Fibroblast of skin of scalp (primary cell): Measurements from ENCODE around the gene DENND6B.

ENCODE experiments used
- DNase-seq: peaks from one replicate; pipeline ENCODE4 v3.0.0-alpha.2; 2013

DENND6B gene

DNA sequence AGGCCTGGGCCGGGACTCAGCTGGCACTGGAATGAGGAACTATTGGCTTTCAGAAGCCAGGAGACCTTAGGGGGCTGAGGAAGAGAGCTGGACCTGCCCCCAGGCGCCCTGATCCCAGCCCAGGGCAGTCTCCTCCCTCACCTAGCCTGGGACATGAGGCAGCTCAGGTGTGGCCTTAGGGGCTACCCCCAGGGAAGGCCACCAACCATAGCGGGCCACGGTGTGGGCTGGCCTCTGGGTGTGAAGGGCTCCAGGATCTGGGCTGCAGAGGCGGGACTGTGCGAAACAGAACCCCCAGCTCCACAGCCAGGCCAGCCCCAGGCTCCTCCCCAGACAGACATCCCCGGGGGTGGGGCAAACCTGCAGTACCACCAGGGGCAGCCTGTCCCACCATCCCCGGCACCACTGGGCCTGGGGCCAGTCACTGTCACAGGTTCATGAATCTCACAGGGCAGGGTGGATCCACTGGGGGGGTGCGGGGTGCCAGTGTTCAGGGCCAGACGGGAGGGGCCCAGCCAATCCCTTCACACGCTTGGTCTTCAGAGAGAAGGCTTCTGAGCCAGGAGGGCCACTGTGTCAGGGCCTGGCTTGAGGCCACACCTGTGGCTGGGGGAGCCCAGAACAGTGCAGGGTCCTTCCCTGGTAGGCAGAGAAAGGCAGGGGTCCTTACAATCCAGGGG is 22.8 kb downstream of the DENND6B start:
- no peak for DNase-seq

DNA sequence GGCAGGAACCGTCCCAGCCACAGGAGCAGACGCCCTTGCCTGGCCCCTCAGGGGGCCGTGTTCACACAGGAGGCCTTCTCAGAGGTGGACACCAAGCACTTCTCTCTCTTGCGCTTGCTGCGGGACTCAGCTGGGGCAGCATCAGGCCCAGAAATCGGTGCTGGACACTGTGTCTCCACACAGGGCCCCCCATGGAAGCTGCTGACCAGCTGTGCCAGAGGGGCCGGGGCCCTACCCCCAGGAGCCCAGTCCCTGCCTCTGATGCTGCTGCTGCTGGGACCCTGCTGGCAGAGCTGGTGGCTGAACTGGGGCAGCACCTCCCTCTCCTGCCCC is 23.3 kb downstream of the DENND6B start:
- no peak for DNase-seq

DNA sequence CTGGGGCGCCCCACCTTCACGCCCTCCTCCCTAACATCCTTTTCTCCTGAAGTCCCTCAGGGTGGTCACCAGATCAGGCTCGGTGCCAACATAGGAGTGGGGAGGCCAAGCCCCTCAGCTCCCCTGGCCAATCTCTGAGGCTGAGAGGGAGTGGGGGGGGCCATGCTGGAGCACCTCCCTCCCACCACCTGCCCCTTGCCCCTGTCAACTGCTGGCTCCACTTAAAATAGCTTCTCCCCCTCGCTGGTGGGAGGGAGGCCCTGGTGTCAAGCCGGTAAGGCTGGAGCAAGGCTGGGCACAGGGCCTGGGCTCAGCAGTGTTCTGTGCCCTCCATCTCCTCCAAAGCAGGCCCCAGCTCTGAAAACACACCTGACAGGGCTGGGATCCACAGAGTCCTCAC is 24.2 kb downstream of the DENND6B start:
- DNase-seq = no peak

GRCh38 chr22:50302041-50302541 is 24.7 kb downstream of the DENND6B start:
- DNase-seq = peak; percentile 33

DNA sequence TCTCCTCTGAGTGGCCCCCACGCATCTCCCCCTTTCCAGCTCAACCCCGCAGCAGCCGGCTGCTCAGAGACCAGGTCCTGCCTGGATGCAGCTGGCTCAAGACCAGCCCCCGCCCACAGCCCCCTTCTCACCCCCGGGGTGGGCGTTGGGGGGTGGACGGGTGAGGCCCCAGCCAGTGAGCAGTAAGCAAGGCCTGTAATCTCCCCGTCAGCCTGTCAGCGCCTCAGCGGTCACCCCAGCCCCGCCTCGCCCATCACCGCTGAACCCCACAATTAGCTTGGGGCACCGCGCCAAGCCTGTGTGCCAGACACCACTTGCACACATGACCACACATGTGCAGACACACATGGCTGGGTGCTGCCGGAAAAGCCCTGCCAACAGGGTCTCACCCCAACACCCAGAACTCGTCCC is 25.2 kb downstream of the DENND6B start:
- DNase-seq = no peak

DNA sequence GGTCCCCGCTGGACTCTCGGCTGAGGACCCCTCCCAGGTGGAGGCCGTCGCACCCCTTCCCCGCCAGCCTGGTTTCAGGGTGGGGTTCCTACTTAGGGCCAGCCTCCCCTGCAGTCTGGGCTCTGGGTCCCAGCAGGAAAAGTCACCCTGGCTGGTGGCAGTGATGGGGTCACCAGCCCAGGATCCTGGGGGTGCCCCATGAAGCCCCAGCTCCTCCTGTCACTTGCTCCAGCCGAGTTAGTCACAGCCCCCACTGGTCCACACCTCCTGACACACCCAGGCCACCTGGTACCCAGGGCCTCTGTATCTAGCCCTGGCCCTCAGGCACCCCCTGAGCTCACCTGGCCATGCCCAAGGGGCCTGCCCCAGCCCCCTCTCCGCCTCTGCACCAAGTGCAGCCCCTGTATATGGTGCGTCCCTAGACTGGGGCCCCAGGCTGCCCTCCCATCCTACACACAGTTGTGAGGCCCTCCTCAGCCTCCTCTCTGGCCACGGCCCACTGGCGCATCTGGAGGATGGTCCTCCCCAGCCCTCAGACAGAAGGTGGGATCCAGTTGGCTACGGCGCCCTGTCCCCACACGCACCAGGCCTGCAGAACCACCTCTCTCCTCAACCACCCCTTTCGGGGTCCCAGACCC is 26.1 kb downstream of the DENND6B start:
- DNase-seq = no peak

DNA sequence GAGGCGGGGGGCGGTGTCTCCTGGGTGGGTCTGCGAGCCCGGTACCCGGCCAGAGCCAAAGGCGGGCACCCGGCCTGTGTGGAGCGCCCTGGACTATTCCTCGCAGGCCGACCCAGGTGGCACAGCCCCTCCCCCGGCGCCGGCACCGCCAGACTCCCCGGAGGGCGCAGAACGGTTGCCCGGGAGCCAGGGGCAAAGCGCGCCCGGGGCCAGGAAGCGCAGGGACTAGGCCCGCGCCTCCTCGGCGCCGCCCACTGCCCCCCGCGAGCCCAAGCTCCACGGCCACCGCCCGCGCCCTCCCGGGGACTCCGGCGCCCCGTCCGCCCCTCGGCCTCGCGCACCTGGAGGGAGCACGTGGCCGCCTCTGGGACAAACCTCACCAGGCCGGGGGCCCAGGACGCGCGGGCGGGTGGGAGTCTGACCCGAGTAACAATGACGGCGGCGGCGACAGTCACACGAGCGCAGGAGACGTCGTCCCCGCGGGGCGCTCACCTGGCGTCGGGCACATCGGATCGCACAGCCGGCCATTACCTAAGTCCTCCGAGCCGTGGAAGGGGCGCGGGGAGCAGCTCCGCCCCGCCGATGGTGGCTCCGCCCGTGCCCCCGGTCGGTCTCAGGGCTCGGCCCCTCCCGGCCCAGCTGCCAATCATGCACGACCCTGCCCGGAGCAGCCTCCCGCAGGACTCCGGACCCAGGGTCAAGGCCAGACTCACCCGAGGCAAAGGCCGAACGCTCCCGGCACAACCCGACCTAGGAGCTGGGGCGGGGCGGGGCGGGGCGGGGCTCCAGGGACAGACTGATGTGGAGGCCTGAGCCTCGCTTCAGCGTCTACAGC is 26.8 kb downstream of the DENND6B start:
- DNase-seq = no peak

DNA sequence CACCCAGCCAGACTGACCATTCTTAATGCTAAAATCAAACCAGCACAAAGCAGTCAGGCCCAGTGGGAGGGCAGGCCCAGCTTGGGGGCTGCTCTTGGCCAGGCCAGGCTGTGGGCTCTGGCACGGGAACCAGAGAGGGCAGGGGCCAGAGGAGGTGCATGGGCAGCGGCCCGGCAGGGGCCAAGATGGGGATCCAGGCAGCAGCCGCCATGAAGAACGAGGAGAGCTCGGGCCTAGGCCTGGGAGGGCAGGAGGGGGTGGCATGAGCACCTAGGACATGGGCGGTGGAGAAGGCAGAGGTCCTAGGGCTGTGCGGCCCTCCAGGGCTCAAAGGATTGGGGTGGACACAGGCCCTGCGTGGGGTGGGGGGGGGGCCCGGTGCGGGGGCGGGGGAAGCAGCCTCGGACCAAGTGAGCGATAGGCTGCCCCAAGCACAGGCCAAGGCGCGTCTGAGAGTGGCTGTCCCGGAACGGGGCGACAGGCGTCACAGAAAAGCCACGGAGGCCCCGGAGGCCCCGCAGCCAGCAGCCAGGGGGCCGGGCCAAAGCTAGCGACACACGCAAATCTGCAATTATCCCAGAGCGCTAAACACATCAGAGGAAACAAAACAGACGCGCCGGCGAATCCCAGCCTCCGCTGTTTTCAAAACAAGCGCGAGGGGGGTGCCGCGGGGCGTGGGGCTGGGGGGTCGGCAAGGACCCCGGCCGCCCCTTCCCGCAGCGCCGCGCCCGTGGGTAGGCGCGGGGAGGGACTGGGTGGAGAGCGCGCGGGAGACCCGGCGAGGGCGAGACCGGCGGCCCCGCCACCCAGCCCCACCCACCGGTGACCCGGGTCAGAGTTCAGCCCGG is 27.7 kb downstream of the DENND6B start:
- DNase-seq = no peak

DNA sequence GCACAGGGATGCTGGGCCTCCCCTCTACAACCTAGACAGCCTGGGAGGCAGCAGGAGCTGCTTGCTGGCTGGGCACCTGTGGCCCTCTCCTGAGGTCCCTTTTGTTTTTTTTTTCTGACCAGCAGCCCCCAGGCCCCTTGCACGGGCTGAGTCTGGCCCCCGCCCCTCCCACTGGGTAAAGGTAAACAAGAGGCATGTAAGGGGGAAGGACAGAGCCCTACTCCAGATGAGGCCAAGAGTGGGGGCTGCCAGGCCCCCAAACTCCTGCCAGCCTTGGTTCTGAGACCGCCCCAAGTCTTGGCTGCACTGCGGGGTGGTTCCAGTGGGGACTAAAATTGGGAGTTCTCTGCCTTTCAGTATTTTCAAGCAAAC is 28.6 kb downstream of the DENND6B start:
- DNase-seq = no peak

GRCh38 chr22:50297510-50298265 is 29.1 kb downstream of the DENND6B start:
- no peak for DNase-seq

GRCh38 chr22:50296658-50297490 is 29.9 kb downstream of the DENND6B start:
- DNase-seq = no peak

DNA sequence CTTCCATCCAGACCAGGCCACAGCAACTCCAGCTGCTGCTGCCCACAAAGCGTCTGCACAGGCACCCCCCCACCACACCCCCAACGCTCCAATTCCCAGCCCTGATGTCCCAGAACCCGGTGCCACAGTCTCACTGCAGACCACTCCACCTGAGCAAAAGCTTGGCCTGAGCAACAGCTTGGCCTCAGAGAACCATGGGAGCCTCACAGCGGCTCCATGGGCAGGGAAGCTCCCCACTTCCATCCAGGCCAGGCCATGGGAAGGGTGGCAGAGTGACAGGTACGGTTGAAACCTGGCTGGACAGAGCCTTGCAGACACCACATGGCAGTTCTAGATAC is 32.5 kb downstream of the DENND6B start:
- DNase-seq = no peak

DNA sequence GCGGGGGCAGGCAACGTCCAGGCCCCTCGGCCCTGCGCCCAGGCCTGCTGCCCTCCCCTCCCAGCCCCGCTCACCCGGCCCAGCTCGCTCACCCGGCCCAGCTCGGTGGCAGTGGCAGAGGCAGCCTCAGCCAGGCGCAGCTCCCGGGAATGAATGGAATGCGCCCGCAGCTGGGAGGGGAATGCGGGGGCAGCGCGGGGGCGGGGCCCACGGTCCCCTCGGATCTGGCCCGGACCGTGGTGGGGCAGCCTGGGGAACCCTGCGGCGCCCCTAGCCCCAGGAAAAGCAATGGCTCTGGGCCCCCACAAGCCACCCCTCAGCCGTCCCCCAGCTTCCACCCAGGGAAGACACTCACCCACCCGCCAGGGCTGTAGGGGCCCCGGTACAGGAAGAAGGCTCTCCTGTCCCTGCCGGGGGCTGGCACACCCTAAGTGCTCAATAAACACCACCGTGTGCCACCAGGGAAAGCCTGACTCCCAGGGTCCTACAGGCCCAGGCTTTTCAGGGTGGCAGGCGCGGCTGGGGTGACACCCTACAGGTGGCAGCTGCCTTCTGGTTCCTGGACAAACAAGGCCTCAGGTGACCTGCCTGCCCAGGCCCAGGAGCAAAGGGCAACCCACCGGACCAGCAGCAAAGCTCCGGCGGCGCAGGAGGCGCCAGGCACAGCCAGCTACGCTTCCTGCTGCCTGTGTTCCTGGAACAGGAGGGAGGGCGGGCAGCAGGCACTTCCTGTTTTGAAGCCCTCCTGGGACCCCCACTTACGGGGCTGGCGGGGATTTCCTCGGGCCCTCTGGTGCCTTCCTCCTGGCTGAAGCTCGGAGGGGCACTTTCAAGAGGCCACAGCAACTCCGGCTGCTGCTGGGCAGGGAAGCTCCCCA is 33.1 kb downstream of the DENND6B start:
- DNase-seq = peak; percentile 88

- no peak for DNase-seq
Observed at GRCh38 chr22:50292643-50293440, 34.0 kb downstream of the DENND6B start.

GRCh38 chr22:50289942-50290630 is 36.7 kb downstream of the DENND6B start:
- no peak for DNase-seq

- DNase-seq = no peak
Observed at GRCh38 chr22:50289151-50289941, 37.5 kb downstream of the DENND6B start.

- no peak for DNase-seq
Observed at GRCh38 chr22:50287731-50288130, 39.1 kb downstream of the DENND6B start.
